Right ventricle myocardium superior (tissue), 1 donor: ENCODE results near the gene GALR3. TPM values are rescaled to one million over a fixed set of nuclear protein-coding genes. Genes with fewer than 3 reads are reported as not detected.

Experiments
- ATAC-seq: fragments of 200-7000 bp; cut with Tn5 transposase; one replicate; pipeline ENCODE4 v1.9.1; 2020; ENCODE audit warnings: mild to moderate bottlenecking; ENCODE audit not compliant: poor library complexity
- DNase-seq: peaks from one replicate; pipeline ENCODE4 v3.0.0-alpha.2; 2020
- intact Hi-C: fragments of 100-400 bp; cut with DNase I; formaldehyde crosslinking; loops from one replicate; pipeline ENCODE4 v1.11.2; 2022
- total RNA-seq: library from RNA; stranded (reverse); fragmentation: NEBNext Ultra II Directional; extraction: Animal tissue kit (Norgen Biotek cat#: 25700); gene quantifications from one replicate; pipeline ENCODE4 v1.2.1, GENCODE V29; 2021
- donor health status: DM: no; HTN: yes; CAD: no; lungs with severe emphysema.

The GALR3 gene
- total RNA-seq, 1 donor from 2014 or later, result not detected

GRCh38 chr22:37817705-37818408 is 5.3 kb upstream of the GALR3 start:
- ATAC-seq (peak; percentile 95), DNase-seq (peak; percentile 90)
- intact Hi-C loops, result loop anchor here (1.0 to 5.0 kb wide), 2 partner anchors 45 to 149 kb away; no protein-coding TSS in a partner anchor

- DNase-seq (peak; percentile 82), ATAC-seq (peak; percentile 71)
- intact Hi-C loops, result loop anchor here (5.0 kb wide), 1 partner anchor 149 kb away; no protein-coding TSS in a partner anchor
Measured at GRCh38 chr22:37818409-37819104, 4.6 kb upstream of the GALR3 start.

- intact Hi-C loops, result loop anchor here (5.0 kb wide), 1 partner anchor 148 kb away; no protein-coding TSS in a partner anchor
- ATAC-seq (no peak), DNase-seq (no peak)
Measured at GRCh38 chr22:37819105-37819433, 4.1 kb upstream of the GALR3 start.

GRCh38 chr22:37820350-37820749 is 2.8 kb upstream of the GALR3 start:
- DNase-seq (no peak), ATAC-seq (no peak)
- intact Hi-C loops, result no loop called here

- DNase-seq (no peak), ATAC-seq (no peak)
- intact Hi-C loops, result no loop called here
Measured at GRCh38 chr22:37822079-37822833, 926 bp upstream of the GALR3 start.

GRCh38 chr22:37824674-37825641 is 1.8 kb downstream of the GALR3 start:
- DNase-seq (no peak), ATAC-seq (no peak)
- intact Hi-C loops, result no loop called here

GRCh38 chr22:37827056-37827455 is 3.9 kb downstream of the GALR3 start:
- ATAC-seq (peak; percentile 76), DNase-seq (peak; percentile 77)
- intact Hi-C loops, result no loop called here

GRCh38 chr22:37830093-37830842 is 7.1 kb downstream of the GALR3 start:
- no peak for ATAC-seq
- intact Hi-C loops, result no loop called here
- no peak for DNase-seq

GRCh38 chr22:37831472-37831871 is 8.3 kb downstream of the GALR3 start:
- intact Hi-C loops, result no loop called here
- no peak for ATAC-seq
- no peak for DNase-seq

GRCh38 chr22:37832022-37832857 is 9.1 kb downstream of the GALR3 start:
- ATAC-seq, result no peak
- intact Hi-C loops, result no loop called here

GRCh38 chr22:37842015-37842793 is 19.0 kb downstream of the GALR3 start:
- intact Hi-C loops, result no loop called here
- DNase-seq (peak; percentile 2), ATAC-seq (no peak)

More at GRCh38 chr22:37832022-37832857, 9.1 kb downstream of the GALR3 start:
- DNase-seq, result no peak

- ATAC-seq (peak; percentile 63), DNase-seq (peak; percentile 60)
- intact Hi-C loops, result no loop called here
Measured at GRCh38 chr22:37843741-37844089, 20.5 kb downstream of the GALR3 start.

- intact Hi-C loops, result no loop called here
- DNase-seq (no peak), ATAC-seq (no peak)
Measured at GRCh38 chr22:37844904-37845329, 21.7 kb downstream of the GALR3 start.

GRCh38 chr22:37846433-37846832 is 23.3 kb downstream of the GALR3 start:
- intact Hi-C loops, result no loop called here
- ATAC-seq, result no peak
- DNase-seq, result peak; percentile 4

- no peak for ATAC-seq
- DNase-seq, result peak; percentile 15
- intact Hi-C loops, result no loop called here
Measured at GRCh38 chr22:37848587-37849088, 25.5 kb downstream of the GALR3 start.
